ENCODE results near the gene SS18L1.

SS18L1 gene

DNA sequence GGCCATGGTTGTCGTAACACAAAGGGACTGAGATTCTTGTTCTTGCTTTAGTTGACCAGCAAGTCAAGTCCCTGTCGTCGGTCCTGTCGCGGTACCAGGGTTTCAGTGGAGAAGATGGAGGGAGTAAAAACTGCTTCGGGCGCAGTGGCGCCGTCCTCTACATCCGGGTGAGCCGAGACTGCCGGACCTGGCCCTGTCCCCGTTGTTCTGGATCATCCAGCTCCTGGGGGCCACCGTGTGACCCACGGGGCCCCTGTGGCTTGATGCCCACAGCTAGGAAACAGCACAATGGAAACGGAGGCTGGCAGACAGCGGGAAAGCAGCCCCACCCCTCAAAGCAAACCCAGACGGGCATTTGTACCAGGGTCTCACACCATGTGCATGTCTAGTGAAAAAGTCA lies 54.2 kb downstream of the SS18L1 start:
- no peak for DNase-seq

DNA sequence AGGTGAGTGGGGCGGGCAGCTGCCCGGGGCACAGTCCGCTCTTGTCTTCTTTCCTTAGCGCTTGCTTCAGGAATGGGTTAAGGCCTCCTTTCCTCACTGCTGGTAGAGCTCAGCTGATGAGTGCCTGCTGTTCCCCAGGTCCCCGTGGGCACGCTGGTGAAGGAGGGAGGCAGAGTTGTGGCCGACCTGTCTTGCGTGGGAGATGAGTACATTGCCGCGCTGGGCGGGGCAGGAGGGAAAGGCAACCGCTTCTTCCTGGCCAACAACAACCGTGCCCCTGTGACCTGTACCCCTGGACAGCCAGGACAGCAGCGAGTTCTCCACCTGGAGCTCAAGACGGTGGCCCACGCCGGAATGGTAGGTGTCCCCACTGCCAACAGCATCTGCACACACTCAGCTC lies 54.9 kb downstream of the SS18L1 start:
- no peak for DNase-seq

DNA sequence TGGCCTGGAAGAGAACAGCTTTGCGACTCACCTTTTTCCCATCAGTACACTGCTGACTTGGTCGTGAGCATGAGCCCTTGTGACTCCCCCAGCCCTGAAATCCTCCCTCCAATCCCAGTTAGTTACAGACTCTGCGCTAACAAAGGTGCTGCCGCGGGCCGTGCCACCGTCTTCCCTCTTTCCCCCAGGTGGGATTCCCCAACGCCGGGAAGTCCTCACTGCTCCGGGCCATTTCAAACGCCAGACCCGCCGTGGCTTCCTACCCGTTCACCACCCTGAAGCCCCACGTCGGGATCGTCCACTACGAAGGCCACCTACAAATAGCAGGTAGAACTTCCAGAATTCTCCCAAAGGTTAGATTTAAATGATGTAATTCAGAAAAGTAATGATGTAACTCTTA lies 55.4 kb downstream of the SS18L1 start:
- DNase-seq: no peak

DNA sequence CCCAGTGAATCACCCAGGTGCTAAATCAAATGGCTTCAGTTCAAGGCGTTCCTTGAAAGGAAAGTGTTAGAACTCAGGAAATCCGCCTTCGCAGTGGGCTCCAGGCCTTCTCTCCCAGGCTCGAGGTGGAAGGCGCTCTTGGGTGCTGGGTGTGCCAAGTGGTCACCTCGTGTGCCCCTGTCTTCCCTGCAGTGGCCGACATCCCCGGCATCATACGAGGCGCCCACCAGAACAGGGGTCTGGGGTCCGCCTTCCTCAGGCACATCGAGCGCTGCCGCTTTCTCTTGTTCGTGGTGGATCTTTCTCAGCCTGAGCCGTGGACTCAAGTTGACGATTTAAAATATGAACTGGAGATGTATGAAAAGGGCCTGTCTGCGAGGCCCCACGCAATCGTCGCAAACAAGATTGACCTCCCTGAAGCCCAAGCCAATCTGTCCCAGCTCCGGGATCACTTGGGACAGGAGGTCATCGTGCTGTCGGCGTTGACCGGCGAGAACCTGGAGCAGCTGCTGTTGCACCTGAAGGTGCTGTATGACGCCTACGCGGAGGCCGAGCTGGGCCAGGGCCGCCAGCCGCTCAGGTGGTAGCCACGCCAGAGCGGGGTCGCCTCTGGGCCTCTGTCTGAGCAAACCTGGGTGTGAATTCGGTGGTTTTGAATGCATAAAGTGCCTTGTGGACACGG lies 57.1 kb downstream of the SS18L1 start:
- DNase-seq: no peak

DNA sequence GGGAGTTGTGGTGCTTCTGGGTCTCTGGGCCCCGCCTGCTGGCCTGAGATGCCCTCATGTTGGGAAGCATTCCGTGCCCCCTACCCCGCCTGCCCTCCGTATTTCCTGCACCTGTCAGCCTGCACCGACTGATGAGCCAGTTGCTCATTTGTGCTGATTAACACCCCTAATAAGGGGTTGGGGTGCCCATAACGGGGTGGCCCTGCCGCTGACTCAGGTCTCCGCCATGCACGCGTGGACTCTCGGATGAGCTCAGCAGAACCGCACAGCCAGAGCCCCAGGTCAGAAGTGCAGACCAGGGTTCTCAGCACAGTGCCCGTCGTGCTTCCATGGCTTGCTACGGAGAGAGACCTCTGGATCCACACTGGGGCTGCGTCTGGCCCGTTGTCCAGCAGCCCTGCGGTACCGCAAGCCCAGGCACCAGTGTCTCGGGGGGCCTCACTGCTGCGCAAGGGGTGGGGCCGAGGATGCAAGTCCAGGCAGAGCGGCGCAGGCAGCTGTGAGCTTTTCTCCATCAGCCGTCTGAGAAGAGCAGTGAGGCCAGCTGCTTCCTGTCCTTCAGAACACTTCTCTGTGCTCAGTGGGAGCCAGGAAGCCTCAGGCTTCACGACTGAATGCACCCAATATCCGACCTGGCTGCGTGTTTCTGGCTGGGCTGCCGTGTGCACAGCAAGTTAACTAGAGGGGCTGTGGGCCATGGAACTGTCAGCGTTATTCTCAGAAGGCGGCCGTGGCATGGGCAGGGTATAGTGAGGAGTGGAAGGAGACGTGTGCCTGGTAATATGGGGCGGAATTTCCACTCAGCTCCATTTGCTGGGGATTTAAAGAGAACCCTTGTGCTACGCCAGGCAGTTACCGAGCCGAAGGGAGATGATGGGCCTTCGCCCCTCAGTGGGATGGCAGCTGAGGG lies 57.9 kb downstream of the SS18L1 start:
- no peak for DNase-seq

DNA sequence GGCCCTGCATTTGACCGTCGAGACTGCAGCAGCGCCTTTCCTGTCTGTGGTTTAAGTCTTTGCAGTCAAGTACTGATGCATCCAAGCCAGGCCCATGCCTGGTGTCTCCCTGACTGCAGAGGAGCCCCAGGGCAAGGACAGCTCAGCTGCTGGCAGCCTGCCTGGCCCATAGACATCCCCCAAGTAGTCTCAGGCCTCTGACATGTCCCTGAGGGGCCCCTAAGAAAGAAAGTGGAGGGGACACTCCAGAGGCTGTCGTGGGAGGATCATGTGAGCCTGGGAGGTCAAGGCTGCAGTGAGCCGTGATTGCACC lies 58.5 kb downstream of the SS18L1 start:
- DNase-seq: no peak

DNA sequence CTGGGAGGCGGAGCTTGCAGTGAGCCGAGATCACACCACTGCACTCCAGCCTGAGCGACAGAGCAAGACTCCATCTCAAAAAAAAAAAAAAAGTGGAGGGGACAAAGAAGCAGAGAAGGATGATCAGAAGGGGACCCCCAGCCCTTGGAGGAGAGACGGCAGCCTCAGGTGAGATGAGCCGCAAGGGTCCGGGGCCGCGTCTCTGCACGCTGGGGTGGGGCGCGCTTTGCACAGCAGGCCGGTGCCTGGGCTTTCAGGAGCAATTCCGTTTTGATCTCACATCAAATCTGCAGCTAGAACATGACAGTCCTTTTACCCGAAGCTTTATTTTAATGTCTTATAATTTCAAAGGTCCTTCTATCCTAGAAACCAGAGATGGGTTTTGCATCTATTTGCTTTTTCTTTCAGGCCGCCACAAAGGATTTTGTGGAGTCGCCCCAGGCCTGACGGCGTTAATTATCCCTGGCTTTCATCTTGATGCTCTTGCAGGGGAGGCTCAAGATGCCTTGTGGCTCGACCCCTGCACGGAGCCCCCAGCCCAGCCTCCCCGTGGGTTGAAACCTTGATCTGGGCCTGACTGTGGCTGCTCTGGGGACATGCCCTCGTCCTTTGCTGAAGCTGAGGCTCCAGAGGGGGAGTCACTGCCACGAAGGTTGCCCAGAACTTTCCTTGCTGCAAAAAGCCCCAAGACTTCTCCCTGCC lies 59.3 kb downstream of the SS18L1 start:
- DNase-seq: no peak

DNA sequence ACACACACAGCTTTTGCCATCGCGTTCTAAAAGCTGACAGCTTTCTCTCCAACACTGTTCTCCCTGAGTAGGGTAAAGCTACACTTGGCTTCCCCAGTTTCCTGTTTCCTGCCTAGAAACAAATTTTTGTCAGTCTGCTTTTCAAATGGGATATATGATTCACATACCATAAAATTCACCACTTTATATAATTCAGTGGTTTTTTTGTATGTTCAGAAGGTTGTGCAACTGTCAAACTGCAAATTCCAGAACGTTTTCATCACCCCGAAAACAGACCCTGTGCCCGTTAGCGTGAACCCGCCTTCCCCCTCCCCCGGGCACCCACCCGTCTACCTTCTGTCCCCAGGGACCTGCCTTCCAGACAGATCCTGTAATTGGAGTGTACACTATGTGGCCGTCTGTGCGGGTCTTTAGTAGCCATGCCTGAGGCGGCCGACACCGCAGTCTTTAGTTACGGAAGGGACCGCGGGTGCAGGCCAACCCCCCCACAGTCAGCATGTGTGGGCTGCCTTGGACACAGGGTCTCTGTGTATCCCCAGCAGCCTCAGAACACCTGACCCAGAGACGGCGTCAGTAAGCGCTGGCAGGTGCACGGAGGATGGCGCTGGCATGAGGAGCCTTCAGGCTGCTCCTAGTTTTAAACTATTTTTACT lies 59.9 kb downstream of the SS18L1 start:
- no peak for DNase-seq

DNA sequence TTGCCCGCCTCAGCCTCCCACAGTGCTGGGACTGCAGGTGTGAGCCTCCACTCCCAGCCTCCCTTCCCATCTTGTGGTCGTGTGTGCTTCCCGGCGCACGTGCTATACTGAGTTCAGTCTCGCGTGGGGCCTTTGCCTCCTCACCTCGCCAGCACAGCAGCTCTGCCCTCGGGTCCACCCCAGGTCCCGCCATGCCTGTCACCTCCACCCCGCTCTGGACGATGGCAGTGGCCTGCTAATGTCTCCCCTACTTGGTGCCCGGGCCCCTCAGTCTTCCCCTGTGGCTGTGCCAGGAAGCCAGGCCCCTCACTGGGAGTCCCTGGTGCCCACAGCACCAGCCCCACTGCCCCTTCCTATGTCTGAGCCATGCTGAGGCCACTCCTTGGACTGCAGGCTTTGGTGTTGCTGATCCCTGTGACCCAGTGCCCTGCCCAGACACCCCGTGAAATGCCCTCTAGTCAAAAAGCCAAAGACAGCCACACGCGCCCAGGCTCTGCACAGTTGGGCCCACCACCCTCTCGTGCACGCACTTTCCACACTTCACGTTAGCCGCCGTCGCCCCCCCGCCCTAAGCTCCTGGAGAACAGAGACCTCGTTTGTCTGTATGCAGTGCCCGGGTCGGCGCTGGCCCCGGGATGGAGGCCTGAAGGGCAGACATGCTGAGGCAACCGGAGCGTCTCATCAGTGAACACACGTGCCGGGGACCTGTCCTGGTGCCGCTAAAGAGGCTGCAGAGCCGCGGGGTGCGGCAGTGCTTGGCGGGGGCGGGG lies 62.2 kb downstream of the SS18L1 start:
- no peak for DNase-seq

DNA sequence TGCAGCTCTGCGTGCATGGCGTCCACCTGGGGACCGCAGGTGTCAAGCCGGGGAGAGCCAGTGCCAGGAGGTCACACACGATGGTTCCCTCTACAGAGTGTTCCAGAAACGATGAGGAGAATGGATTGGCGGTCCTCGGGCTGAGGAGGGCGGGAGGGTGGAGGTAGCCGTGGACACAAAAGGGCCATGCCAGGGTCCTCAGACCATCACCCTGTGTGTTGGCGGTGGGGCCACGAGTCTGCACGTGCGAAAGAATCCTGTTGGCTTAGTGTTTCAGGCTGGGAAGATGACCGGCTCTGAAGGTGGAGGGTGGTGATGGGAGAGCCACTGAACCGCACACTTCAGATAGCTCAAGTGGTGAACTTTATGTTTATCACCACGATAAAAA lies 62.8 kb downstream of the SS18L1 start:
- DNase-seq: no peak

DNA sequence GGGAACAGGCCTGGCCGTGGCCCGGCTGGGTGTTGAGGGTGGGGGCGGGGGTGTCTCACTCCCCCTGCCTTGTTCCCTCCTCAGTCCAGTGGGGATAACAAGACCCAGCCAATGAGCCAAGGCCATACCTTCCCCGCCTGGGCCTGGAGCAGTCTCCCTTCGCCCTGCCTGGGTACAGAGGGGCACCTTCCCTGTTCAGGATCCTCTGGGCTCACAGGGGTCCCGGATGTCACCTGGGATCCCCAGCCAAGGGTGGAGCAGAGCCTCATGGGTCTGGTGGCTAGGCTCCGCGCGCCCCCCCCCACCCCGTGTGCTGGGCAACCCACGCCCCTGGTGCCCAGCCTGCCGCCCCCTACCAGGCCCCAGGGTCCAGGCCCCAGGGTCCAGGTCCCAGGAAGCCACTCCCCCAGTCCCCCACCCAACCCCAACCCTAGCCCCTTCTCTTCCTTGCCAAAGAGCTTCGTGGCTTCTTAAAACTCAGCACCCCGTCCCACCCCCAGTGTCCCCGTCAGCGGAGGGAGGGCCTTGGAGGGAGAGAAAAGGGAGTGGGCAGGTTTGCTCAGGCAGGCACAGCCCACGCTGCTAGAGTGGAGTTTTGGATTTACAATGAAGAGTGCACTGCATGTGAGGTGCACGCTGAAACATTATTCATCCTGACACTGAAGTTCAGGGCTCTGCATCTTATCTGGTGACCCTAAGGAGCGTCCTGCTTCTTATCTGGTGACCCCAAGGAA lies 64.7 kb downstream of the SS18L1 start:
- DNase-seq: no peak

DNA sequence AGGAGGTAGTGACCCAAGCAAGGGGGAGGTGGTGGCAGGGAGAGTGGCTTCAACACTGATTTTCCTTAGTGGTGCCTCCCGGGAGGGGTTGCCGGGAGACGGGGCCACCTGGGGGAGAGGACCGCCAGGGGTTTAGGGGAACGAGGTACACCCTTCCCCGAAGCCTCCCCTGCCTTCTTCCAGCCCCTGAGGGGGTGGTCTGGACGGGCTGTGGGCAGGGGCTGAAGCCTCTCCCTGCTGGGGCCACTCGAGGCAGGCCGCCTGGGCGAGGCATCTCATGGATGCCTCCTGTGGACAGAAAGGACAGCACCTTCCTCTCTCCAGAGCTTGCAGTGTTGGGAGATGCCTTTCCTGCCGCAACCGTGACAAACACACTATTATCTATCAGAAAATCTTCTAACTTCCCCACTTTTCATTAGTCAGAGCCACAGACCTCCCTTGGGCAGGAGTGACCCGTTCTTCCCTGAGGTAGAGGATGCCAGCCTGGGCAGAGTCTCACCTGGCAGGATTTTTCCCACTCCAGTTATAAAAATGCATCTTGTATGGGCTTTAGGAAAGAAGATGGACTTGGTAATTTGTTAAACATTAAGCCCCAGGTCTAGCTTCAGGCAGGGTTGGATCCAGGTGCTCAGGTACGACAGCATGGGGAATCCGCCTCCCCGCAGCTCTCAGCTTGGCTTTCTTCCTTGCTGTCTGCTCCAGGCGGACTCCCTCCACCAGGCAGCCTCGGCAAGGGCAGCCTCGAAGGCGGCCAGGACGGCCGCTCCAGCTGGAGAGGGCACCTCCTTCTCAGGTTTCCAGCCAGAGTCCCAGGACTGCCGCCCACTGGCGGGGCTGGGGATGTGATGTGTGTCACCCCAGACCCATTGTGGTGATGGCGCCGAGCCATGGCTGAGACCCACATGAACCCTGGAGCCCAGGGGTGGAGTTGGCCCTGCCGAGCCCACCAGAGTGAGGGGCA lies 65.5 kb downstream of the SS18L1 start:
- DNase-seq: peak; percentile 77

DNA sequence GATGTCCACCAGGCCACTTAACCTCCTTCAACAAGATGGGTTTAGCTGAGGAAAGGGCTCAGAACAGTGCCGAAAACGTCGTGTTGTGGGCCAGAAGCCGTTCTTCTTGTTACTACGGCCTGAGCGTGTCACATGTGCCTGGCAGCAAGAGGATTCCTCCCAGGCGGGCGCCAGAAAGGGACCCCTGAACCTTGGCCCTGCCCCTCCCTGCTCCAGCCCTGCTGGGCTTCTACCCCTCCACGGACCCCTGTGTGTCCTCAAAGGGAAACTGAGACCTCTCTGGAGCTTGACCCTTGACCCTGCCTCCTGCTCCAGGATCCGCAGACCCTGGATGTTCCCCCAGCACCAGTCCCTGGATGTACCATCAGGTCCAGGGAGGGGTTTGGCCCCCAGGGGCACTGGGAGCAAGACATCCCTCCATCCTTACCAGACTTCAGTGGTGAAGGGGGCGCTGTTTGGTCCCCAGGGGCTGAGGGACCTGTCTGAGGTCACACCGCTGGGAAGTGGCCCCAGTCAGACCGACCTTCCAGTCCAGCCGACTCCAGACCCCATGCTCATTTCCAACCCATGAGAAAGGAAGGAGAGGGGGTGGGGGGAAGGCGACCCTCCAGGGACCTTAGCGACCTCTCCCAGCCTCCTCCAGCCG lies 66.4 kb downstream of the SS18L1 start:
- DNase-seq: no peak

DNA sequence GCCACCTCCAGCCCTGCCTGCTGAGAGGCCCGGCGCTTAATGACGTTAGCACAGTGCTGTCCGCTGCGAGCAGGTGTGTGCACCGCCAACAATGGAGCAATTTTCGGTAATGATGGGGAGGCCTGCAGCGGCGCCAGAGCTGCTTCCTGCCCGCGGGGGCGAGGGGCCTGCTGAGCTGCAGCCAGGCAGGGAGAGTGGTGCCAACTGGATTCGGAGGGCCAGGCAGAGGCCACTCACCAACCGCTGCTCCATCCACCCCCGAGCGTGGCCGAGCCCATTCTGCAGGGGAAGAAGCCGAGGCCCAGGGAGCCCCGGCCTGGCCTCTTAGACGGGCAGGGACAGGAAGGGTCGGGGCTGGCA lies 66.9 kb downstream of the SS18L1 start:
- DNase-seq: no peak

DNA sequence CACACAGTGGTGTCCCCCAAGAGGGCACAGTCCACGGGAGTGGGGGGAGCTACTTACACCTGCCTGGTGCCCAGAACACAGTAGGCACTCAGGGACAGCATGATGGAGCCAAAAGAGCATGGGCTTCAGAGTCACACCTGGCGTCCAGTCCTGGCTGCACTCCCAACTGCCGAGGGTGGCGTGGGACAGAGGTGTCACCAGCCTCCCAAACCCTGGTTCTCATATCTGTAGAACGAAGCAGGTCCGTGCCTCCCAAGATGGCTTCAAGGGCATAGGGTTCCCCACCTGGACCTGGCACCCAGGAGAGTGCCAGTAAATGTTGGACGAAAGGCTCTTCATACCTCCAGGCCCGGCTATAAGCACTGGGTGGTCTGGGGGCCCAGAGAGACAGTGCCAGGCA lies 67.6 kb downstream of the SS18L1 start:
- no peak for DNase-seq

DNA sequence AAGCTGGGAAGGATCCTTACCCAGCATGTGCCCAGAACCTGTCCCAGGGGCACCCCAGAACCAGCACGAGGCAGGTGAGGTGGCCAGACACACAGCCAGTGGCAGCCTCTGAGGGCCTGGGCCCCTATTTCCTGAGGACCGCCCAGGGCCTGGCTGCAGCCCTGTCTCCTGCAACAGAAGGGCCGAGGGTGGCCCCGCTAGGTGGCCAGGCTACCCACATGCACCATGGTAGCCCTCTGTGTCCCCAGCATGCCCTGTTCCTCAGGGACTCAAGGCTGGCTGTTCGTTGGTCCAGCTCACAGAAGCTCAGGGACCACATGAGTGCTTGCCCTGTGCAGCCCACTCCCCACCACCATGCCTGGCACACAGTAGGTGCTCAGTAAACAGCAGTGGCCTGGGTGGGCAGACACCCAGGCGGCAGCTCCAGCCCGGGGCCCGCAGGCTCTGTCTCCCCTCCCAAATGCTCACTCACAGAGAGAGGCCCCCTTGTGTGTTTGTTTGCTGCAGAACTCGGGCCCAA lies 68.3 kb downstream of the SS18L1 start:
- DNase-seq: no peak

DNA sequence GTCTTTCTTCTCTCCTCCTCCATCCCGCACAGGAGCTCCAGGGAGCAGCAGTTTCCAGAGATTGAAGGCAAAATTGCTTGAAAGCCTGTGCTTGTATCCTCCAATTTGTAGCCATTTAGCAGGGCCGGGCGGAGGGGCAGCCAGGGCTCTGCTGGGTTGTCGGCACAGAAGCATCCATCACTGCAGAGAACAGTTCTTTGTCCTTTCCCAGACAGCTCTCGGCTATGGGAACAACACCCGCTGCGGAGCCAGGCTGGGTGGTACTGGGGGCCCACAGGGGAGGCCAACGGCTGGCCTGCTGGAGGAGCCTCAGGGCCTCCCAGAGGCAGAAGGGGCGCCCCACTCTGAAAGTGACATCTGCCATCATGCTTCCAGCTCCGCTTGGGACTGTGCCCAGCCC lies 68.7 kb downstream of the SS18L1 start:
- no peak for DNase-seq

DNA sequence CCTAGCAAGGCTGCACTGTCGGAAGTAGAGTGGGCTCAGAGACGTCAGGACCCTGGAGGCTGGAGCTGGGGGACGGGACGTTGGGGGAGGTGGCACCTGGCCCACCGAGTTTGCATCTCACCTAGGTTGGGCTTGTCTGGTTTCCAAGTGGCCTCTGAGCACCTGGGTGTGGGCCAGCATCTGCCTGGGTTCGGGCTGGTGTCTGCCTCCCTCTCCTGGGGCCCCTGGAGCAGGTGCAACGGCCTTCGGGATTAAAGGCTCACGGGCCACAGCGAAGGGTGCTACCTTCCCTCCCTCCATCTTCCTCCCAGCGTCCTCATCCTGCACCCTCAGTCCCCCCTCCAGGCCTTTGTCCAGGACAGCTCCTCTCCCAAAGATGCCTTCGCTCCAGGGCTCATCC lies 70.5 kb downstream of the SS18L1 start:
- DNase-seq: no peak

DNA sequence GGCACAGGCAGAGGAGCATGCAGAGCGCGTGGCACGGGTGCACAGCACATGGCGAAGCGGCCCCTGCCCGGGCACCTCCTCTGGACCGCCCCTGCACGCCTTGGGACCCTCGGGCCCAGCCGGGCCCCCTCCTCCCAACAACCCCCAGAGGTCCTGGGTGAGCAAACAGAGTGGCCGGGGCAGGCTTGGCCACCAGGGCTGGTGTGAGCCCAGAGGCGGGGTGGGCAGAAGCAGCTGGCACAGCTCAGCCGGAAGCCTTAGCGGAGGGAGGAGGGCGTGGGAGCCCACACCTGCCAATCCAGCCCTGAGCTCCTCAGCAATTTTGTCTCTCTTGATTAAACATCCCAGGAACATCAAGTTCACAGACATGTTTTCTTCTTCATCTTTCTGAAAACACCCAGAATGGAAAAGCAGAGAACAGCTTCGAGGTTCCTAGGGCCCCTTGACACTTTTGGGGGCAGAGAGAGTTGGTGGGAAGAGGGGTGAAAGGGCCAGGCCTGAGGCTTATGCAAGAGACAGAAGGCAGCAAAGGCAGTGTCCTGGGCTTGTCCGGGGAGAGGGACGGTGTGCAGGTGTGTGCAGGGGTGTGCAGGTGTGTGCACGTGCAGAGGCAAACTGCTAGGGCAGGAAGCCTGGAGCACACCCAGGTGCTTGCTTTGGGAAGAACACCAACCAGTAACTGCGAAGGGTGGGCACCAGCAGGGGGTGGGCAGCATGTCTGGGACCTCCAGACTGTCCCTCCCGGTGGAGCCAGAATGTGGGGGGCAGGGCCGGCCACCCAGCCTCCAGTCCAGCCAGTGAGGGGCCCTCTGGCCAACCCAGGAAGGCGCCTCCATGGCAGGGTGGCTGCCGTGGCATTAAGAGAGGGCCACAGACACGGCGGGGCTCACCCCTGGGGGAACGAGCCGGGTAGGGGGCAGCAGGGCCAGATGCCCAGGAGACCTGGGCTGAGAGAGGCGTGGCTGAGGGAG lies 71.7 kb downstream of the SS18L1 start:
- no peak for DNase-seq

Data from islet precursor cell (in vitro differentiated cells).